Measurements from ENCODE around the gene CCDC183.
"Not testable (repeated sequence)": the region's sequence is repeated elsewhere in the genome, so short reads cannot be mapped to it uniquely, and the experiment has no call there.

Gene CCDC183

GRCh38 chr9:136840140-136840876, 44.2 kb downstream of the CCDC183 start:
- DNase-seq = no peak

- DNase-seq = peak; percentile 87
Measured at GRCh38 chr9:136840877-136841645, 44.9 kb downstream of the CCDC183 start.

DNA sequence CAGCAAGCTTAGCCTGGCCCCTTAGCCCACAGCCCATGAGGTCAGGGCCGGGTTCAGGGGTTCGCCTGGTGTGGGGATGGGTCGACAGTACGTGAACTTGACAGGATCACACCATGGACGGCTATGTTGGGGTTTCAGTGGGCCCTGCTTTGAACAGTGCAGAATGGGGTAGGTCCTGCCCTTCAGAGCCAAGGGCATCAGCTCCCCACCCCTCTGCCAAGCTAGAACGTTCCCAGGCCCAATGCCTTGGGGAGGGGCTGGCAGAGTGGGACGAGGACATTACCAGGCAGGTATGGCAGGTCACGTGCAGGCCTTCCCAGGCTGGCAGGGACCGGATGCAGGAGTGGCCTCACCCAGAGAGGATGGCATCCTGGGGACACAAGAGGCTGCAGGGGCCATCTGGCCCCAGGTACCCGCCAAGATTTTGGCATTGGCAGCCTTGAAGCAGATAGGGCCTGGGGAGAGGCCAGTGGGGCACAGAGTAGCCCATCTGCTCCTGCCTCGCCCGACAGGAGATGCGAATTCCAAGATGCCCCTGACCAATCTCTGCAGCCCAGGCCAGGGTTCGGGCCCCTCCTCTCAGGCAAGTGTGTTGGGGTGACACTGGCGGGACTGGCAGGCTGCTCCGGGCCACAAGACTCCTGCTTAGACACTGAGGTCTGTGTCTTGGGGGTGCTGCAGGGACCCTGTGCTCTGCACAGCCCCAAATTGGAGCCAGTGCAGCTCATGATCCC, 45.7 kb downstream of the CCDC183 start:
- peak; percentile 74 for DNase-seq

DNA sequence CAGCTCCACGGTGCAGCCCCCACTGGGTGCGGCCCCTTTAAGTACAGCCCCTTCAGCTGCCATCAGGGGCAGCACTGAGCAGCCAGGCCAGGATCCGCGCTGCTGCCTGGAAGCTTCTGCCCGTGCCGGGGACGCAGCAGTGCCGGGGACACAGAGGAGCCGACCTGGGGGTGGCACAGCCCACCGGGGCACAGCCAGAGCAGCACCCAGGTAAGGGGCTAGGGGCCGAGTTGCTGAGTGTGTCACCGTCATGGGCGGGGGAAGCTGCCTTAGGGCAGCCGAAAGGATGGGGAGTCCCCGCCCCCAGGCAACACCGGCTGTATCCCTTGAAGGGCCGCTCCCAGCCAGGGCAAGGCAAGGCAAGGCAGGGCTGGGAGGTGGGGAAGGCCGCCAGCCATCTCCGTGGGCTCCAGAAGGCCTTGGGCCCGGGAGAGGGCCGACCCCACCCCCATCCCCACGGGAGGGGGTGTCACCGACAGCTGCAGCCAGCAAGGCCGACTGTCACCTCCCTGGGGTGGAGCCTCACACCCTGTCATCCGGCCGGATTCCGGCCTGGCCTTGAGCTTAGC, 46.3 kb downstream of the CCDC183 start, which contains the start of gene AJM1:
TSS of gene AJM1 (plus strand) at position 99 of the 569 bp plus-strand sequence. CDS start 1,937 bp downstream, outside the sequence.
- peak; percentile 85 for DNase-seq

GRCh38 chr9:136843159-136843800, 47.1 kb downstream of the CCDC183 start:
- not testable (repeated sequence) for DNase-seq

DNA sequence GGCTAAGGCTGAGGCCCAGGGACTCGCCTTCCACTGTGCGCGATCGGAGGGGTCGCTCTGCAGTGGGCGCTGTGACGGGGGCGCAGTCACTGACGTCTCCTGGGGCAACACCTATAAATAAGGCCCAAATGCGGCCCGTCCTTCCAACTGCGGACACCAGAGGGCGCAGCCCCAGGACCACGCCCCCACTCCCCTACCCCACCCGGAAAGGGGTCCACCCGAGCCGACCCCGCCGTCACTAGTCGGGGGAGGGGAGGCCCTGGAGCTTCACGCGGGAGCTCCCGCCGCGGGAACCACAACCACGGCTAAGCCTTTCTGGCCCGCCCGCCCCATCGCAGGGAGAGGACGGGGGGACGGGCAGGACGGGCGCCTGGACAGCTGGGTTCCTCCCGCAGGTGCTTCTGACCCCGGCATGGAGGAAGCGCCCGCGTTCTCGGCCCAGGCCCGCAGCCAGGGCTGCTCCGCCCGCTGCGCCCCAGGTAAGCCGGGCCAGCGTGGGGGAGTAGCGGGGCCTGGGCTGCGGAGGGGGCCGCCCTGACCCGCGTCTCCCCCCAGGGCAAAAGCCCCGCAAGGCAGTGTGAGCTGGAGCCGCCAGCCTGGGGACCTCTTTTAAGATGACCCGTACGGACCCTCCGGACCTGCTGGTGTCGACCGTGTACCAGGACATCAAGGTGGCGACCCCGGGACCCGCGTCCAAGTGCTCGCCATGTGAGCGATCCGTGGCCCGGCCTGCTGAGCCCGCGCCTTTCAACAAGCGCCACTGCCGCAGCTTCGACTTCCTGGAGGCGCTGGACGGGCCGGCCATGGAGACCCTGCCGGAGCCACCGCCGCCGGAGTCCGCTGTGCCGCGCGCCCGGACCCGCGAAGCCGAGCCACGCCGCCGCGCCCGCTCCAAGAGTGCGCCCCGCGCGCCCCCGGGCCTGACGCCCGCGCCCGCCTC, 47.9 kb downstream of the CCDC183 start:
- peak; percentile 33 for DNase-seq

GRCh38 chr9:136844761-136845464, 48.8 kb downstream of the CCDC183 start:
- no peak for DNase-seq

DNA sequence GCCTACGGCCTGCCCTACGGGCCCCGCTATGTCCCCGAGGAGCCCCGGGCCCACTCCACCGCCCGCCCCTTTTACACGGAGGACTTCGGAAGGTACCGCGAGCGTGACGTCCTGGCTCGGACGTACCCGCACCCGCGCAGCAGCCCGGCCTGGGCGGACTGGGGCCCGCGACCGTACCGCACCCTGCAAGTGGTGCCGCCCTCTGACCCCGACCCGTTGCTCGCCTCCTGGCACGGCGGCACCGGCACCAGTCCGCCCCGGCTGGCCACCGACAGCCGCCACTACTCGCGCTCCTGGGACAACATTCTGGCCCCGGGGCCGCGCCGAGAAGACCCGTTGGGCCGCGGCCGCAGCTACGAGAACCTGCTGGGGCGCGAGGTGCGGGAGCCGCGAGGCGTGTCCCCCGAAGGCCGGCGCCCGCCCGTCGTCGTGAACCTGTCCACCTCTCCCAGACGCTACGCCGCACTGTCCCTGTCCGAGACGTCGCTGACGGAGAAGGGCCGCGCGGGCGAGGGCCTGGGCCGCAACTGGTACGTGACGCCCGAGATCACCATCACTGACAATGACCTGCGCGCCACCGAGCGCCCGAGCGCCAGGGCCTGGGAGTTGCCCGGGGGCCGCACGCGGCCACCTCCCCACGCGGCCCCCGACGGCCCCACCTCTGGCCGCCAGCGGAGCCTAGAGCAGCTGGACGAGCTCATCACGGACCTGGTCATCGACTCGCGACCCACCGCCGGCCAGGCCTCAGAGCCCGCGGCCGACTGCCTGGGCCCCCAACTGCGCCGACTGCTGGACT, 49.5 kb downstream of the CCDC183 start:
- no peak for DNase-seq

DNA sequence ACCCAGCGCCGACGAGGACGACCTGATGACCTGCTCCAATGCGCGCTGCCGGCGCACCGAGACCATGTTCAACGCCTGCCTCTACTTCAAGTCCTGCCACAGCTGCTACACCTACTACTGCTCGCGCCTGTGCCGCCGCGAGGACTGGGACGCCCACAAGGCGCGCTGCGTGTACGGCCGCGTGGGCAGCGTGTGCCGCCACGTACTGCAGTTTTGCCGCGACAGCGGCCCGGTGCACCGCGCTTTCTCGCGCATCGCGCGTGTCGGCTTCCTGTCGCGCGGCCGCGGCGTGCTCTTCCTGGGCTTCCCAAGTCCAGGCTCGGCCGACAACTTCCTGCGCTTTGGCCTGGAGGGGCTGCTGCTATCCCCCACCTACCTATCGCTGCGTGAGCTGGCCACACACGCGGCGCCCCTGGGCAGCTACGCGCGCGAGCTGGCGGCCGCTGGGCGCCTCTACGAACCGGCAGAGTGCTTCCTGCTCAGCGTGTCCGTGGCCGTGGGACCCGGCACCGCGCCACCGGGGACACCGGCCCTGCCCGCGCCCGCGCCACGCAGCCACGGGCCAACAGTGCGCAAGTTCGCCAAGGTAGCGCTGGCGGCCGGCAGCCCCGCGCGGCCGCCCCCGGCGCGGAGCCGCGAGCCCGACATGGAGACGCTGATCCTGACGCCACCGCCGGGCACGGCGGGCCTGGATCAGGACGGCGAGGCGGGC, 50.4 kb downstream of the CCDC183 start:
- DNase-seq = no peak

DNA sequence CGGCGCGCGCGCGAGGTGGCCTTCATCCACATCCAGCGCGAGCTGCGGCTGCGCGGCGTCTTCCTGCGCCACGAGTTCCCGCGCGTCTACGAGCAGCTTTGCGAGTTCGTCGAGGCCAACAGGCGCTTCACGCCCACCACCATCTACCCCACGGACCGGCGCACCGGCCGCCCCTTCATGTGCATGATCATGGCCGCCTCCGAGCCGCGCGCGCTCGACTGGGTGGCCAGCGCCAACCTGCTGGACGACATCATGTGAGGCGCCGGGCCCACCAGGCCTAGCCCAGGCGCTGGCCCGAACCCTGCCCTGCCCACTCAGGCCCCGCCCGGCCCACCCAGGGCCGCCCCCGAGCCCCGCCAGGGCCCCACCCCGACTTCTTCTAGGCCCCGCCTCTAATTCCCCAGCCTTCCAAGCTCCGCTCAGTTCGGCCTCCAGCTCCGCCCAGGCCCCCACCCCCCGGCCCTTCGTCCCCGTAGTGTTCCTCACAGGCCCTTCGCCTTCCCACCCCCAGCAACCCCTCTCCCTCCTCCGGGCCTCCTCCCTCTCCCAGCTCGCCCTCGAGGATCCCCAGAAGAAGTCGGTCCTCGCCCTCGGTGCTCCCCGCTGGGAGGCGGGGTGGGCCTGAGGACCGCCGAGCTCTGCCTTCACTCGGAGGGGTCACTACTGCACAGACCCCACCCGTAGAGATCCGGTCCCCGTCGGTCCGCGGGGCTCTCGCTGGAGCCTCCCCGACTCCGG, 51.1 kb downstream of the CCDC183 start:
- DNase-seq = peak; percentile 50

GRCh38 chr9:136847826-136848392, 51.8 kb downstream of the CCDC183 start:
- DNase-seq = peak; percentile 80

GRCh38 chr9:136848393-136849037, 52.4 kb downstream of the CCDC183 start:
- peak; percentile 72 for DNase-seq

- peak; percentile 99 for DNase-seq
Measured at GRCh38 chr9:136849038-136849959, 53.2 kb downstream of the CCDC183 start, which contains the start of gene PHPT1. Gene PHPT1, plus strand, starts transcription at chr9:136849409. Its CDS starts 22 bp downstream, at chr9:136849431.

- DNase-seq = no peak
Measured at GRCh38 chr9:136849960-136850865, 54.1 kb downstream of the CCDC183 start.
